ENCODE data around the gene OLFM3.

The OLFM3 gene

GRCh38 chr1:101943237-101943636 is 53.5 kb downstream of the OLFM3 start:
- DNase-seq, result no peak
- Histone ChIP-seq H3K27ac (no peak overlapping the region), H3K9me3 (ENCODE audit: severe bottlenecking) (no peaks in the 10 kb centered on the region), H3K27me3 (ENCODE audit: insufficient read depth, low read depth, severe bottlenecking) (peaks cover 14% of the 10 kb centered on the region), H3K36me3 (no peaks in the 10 kb centered on the region), H3K4me3 (ENCODE audit: low read depth, low read length) (no peak overlapping the region)
- TF ChIP-seq CTCF (IDR thresholded peaks at IDR 0.05; ENCODE audit: low read depth, low read length), result no peak

- Histone ChIP-seq H3K36me3 (no peaks in the 10 kb centered on the region), H3K27ac (no peak overlapping the region), H3K9me3 (ENCODE audit: severe bottlenecking) (no peaks in the 10 kb centered on the region), H3K27me3 (ENCODE audit: insufficient read depth, low read depth, severe bottlenecking) (peaks cover 14% of the 10 kb centered on the region), H3K4me3 (ENCODE audit: low read depth, low read length) (no peak overlapping the region)
- DNase-seq, result no peak
- no peak for TF ChIP-seq CTCF (IDR thresholded peaks at IDR 0.05; ENCODE audit: low read depth, low read length)
Observed at GRCh38 chr1:101942516-101943193, 54.1 kb downstream of the OLFM3 start.

- TF ChIP-seq CTCF (IDR thresholded peaks at IDR 0.05; ENCODE audit: low read depth, low read length), result no peak
Observed at GRCh38 chr1:101938681-101939080, 58.0 kb downstream of the OLFM3 start.

GRCh38 chr1:101929343-101929742 is 67.4 kb downstream of the OLFM3 start:
- DNase-seq, result no peak
- Histone ChIP-seq H3K27ac (no peak overlapping the region), H3K36me3 (no peaks in the 10 kb centered on the region), H3K9me3 (ENCODE audit: severe bottlenecking) (no peaks in the 10 kb centered on the region), H3K27me3 (ENCODE audit: insufficient read depth, low read depth, severe bottlenecking) (peaks cover 2% of the 10 kb centered on the region), H3K4me3 (ENCODE audit: low read depth, low read length) (no peak overlapping the region)
- TF ChIP-seq CTCF (IDR thresholded peaks at IDR 0.05; ENCODE audit: low read depth, low read length), result no peak

More at GRCh38 chr1:101938681-101939080, 58.0 kb downstream of the OLFM3 start:
- Histone ChIP-seq H3K27ac (no peak overlapping the region), H3K9me3 (ENCODE audit: severe bottlenecking) (no peaks in the 10 kb centered on the region), H3K36me3 (no peaks in the 10 kb centered on the region), H3K4me3 (ENCODE audit: low read depth, low read length) (no peak overlapping the region), H3K27me3 (ENCODE audit: insufficient read depth, low read depth, severe bottlenecking) (peaks cover 14% of the 10 kb centered on the region)
- no peak for DNase-seq

GRCh38 chr1:101928829-101929228 is 67.9 kb downstream of the OLFM3 start:
- H3K27me3 ChIP-seq (ENCODE audit: insufficient read depth, low read depth, severe bottlenecking), result peaks cover 2% of the 10 kb centered on the region
- H3K27ac ChIP-seq, result no peak overlapping the region
- TF ChIP-seq CTCF (IDR thresholded peaks at IDR 0.05; ENCODE audit: low read depth, low read length), result no peak
- no peaks in the 10 kb centered on the region for H3K9me3 ChIP-seq (ENCODE audit: severe bottlenecking)
- H3K4me3 ChIP-seq (ENCODE audit: low read depth, low read length), result no peak overlapping the region
- no peak for DNase-seq
- H3K36me3 ChIP-seq, result no peaks in the 10 kb centered on the region

GRCh38 chr1:101924700-101925099 is 72.0 kb downstream of the OLFM3 start:
- Histone ChIP-seq H3K4me3 (ENCODE audit: low read depth, low read length) (no peak overlapping the region), H3K27me3 (ENCODE audit: insufficient read depth, low read depth, severe bottlenecking) (peaks cover 2% of the 10 kb centered on the region), H3K36me3 (no peaks in the 10 kb centered on the region), H3K27ac (no peak overlapping the region), H3K9me3 (ENCODE audit: severe bottlenecking) (no peaks in the 10 kb centered on the region)
- DNase-seq, result no peak
- no peak for TF ChIP-seq CTCF (IDR thresholded peaks at IDR 0.05; ENCODE audit: low read depth, low read length)

All from WERI-Rb-1 (cell line).